Skin epidermis (tissue), 12 donors: ENCODE measurements around the gene PUS3.
A peak's percentile ranks its signal among the peaks of the same experiment; 100 is the strongest.

Source experiments
- H3K27ac ChIP-seq, 21 experiments: fragments of 200-600 bp; sonication (generic) in 11 of 21; one replicate each; pipeline ENCODE4 v1.5.0; 2020; ENCODE audit warnings: mild to moderate bottlenecking in 3 of 21, inconsistent platforms in 2 of 21, moderate library complexity in 2 of 21
- H3K4me3 ChIP-seq, 7 experiments: fragments of 200-600 bp; sonication (generic) in 2 of 7; one replicate each; pipeline ENCODE4 v1.5.0; 2020; ENCODE audit warnings: inconsistent platforms in 2 of 7, mild to moderate bottlenecking in 2 of 7, moderate library complexity in 1 of 7

Gene PUS3, protein sequence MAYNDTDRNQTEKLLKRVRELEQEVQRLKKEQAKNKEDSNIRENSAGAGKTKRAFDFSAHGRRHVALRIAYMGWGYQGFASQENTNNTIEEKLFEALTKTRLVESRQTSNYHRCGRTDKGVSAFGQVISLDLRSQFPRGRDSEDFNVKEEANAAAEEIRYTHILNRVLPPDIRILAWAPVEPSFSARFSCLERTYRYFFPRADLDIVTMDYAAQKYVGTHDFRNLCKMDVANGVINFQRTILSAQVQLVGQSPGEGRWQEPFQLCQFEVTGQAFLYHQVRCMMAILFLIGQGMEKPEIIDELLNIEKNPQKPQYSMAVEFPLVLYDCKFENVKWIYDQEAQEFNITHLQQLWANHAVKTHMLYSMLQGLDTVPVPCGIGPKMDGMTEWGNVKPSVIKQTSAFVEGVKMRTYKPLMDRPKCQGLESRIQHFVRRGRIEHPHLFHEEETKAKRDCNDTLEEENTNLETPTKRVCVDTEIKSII

DNA sequence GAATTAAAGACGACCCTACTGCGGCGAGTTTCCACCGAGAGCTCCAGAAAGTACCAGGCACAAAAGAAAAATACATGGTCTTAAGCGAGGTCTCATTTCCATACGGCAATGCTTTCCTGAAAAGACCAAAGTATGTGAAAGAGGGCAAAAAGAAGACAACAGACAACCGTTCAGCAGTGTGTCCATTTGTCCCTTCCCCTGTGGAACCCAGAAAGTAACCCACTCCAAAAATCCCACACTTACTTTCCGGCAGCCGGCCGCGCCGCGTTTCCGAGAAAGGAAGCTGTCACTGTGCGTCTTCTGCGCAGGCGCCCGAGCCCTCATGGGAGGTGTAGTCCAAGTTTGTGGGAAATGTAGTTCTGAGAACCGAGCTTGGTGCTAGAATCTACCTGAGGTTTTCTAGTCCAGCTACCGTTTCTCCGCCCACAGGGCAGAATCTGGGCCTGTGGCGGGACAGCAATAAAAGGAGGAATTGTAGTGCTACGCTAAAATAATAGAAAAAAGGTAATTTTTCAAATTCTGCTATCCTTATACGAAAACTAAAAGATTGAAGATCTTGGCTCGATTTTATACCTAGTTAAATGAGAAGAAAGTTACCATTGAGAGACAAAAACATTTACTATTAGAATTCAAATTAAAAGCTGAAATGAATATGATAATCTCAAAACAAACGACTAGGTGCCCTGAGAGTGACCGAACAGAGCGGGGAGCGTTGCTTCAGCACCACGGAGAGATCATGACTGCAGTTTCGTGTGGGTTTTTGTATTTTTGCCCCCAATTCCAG, at the start of gene PUS3:
PUS3 (minus strand) TSS at position 280 of the 784 bp plus-strand sequence. CDS start 6,922 bp downstream, outside the sequence.
- Histone ChIP-seq H3K4me3 (peak within 1 kb of the TSS; percentile 49 to 73 (median 62)), H3K27ac (peak within 1 kb of the TSS in 20 of 21 experiments; percentile 55 to 93 (median 86))

DNA sequence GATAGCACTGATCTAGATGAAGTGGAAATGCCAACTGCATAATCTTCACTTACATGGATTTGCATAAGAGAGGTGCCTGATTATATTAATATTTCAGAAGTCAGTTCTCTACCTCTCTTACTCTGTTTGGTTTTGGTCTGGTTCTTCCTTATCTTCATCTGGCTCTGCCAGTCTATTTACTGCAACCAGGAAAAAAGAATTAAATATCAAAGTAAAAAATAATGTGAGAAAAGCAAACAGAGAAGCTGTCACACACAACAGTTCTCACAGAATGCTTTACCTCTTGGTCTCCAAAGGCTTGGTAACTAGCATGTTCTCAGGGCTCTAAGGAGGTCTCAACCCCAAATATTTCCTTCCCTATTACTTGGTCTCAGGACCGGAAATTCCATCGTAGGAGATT, 49.6 kb upstream of the PUS3 start:
- H3K27ac ChIP-seq: peak overlapping the region in 11 of 21 experiments; percentile 1 to 83 (median 63)
- peak overlapping the region in 1 of 7 experiments; percentile 6 for H3K4me3 ChIP-seq

DNA sequence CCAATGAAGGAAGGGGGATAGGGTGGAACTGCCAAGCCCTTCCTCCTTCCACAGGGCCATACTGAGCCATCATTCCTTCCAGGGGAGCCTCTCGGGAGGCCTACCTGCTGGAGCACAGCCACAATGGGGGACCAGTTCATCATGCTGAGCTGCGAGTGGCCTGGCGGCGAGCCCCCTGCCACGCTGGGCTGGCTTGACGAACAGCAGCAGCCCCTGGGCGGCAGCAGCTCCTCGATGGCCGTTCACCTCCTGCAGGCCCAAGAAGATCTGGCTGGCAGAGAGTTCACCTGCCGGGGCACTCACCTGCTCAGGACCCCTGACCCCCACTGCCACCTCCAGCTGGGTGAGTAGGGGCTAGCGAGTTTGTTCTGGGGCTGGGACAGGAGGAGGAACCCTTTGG, 48.7 kb upstream of the PUS3 start:
- Histone ChIP-seq H3K4me3 (no peak overlapping the region), H3K27ac (peak overlapping the region in 12 of 21 experiments; percentile 8 to 83 (median 72))

DNA sequence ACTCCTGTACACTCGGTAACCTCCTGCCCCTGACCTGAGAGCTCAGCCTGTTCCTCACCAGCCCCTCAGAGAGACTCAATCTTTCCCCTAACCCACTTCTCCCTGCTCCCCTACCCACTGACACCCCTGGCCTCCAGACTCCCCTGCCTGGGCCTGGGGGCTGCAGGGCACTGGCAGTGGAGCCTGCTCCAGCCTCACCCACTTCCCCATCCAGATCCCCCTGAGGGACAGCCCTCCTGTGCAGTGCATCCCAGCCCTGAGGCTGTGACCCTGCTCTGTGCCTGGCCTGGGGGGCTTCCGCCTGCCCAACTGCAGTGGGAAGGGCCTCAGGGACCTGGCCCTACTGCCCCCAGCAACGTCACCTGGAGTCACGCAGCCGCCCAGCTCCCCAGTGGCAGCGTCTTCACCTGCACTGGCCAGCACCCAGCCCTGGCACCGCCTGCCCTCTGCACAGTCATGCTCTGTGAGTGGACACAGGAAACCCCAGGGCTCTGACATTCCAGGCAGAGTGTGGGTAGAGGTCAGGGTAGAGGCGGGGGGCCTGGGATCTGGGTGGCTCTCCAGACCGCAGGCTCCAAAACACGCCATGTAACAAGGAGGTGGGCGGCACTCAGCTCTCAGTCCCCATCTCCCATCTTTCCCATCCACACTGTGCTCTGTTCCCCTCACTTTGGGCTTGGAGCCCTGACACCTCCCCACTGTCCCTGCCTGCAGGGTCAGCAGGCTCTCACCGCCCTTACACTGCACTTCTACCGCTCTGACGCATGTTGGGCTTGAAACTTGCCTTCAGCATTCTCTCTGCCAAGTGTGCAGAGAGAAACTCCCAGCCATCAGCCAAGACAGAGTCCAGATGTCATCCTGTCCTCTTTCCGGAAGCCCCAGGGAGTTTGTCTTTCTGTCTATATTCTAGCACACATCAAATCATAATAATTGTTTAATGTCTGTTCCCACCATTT, 48.0 kb upstream of the PUS3 start:
- Histone ChIP-seq H3K4me3 (no peak overlapping the region), H3K27ac (peak overlapping the region in 10 of 21 experiments; percentile 2 to 83 (median 46))

DNA sequence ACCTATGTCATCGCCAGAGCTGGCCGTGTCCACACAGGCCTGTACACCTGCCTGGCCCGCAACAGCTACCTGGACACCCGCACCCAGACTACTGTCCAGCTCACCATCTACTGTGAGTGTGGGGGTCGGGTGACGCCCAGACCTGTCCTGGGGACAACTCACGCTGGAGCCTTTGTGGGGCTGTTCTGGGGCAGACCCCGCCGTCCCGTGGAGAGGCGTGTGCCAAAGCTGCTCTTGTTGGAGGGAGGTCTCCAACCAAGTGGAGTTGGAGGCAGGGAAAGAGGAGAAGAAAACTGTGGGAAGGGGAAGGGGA, 47.1 kb upstream of the PUS3 start:
- Histone ChIP-seq H3K4me3 (no peak overlapping the region), H3K27ac (peak overlapping the region in 1 of 21 experiments; percentile 6)

DNA sequence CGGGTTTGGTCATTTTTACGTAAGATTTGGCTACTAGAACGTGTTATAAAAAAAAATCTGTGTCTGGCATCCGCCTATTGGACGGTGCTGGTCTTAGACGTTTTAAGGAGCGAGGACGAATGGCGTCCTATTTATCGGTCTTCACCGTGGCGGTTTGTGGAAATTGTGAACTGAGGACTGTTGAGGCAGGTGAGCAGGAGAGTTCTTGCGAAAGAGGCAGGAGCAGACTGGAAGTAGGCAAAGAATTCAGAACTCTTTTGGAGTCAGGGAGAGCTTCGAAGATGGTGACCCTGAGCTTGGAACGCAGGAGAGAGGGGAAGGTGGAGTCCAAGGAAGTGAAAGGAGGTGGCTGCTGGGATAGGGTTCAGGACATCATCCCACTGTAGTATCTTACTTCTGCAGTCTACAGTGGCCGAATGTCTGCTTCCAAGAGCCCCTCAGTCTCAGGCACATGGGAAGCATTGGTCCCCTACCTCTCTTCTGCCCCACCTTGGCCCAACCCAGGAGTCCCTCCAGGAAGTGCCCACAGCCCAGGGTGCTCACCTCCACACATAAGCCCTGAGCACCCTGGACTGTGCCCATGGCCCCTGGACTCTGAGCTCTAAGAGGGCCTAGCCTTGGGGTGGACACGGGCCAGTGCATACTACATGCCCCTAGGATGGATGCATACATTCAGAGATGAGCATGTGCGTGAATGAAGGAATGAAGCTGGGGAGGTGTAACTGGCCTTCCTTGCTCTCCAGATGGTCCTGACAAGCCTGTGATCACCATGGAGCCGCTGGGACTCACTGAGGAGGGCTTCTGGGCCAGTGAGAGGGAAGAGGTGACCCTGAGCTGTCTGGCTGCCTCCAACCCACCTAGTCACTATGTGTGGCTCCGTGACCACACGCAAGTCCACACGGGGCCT, 46.5 kb upstream of the PUS3 start:
- H3K27ac ChIP-seq: peak overlapping the region in 1 of 21 experiments; percentile 6
- no peak overlapping the region for H3K4me3 ChIP-seq

DNA sequence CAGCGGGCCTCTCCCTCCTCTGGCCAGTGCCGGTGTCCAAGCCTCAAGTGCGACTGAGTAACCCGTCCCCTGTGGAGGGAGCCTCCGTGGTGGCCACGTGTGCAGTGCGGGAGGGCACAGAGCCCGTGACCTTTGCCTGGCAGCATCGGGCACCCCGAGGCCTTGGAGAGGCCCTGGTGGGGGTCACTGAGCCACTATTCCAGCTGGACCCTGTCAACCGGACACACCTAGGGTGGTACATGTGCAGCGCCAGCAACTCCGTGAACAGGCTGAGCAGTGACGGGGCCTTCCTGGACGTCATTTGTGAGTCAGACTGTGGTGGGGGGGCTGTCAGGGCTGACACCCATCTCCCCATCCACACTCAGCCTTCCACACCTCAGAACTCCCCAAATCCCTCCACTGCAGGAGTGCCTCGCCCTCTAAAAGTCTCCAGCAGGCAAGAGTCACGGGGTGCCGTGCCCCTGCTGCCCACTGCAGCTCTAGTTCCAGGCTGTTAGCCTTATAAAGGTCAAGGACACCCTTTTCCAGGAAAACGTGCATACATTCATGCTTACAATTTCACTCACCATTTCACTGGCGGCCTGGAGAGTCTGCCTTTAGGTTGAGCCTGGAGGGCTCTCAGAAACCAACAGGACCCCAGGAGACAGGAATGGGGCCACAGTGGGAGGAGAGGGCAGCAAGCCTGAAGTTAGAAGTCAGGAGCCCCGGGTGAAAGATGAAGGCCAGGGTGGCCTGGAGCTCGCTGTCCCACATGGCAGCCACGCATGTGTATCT, 45.5 kb upstream of the PUS3 start:
- Histone ChIP-seq H3K27ac (no peak overlapping the region), H3K4me3 (no peak overlapping the region)

DNA sequence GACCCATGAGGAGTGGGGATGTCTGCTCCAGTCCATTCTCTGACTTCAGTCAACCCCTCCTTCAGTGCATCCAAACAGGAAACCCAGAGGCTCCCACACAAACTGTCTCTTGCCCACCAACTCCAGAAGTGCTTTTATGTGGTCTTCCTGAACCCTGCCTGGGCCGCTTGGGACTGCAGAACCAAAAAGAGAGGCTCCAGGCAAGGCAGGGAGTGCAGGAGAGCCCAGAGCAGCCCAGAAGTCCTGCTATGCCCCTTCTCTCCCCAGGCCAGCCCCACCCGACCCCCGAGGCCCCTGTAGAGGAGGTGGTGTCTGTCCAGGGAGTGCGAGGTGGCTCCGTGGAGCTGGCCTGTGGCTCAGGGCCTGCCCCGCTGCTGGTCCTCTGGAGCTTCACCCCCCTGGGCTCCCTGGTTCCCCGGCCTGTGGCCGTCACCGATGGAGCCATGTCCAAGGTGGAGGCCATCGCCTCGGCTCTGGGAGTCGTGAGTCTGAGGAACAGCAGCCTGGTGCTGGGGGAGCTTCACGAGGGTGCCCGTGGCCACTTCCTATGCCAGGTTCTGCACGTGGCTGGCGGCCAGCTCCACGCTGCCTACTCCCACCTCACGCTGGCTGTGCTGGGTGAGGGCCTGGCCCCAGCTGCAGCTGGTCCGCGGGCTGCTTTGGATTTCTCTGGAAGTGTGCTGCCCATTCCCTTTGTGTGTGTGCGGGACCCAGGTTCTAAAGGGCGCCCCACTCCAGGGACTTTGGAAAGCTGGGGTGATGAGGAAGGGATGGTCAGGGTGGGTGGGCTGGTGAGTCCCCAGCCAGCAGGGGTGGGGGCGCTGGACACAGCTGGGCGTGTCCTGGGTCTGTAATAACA, 44.6 kb upstream of the PUS3 start:
- Histone ChIP-seq H3K4me3 (no peak overlapping the region), H3K27ac (no peak overlapping the region)

DNA sequence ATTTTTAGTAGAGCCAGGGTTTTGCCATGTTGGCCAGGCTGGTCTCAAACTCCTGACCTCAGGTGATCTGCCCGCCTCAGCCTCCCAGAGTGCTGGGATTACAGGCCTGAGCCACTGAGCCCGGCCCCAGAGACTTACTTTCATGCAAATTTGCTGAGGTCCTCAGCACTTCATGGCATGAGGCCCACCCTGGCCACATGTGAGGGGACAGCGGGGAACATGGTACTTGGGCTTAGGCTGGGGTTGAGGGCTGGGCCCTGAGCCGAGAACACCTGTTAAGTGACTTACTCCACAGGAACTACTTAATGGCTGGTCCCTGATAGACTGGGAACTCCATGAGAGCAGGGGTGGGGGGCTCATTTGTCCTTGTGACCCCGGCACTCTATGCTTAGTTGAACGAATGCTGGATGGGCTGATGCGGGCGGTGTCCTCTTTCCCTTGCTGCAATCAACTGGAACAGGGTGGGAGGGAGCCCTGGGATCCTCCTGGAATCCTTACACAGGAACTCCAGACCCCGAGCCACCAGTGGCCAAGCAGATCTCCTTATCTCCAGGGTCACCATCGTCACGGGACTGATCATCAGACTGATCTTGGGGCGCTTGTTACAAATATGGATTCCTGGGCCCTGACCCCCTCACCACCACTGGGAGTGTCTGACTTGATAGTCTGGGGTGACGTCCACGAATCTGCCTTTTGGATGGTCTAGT, 43.9 kb upstream of the PUS3 start:
- Histone ChIP-seq H3K27ac (no peak overlapping the region), H3K4me3 (no peak overlapping the region)

DNA sequence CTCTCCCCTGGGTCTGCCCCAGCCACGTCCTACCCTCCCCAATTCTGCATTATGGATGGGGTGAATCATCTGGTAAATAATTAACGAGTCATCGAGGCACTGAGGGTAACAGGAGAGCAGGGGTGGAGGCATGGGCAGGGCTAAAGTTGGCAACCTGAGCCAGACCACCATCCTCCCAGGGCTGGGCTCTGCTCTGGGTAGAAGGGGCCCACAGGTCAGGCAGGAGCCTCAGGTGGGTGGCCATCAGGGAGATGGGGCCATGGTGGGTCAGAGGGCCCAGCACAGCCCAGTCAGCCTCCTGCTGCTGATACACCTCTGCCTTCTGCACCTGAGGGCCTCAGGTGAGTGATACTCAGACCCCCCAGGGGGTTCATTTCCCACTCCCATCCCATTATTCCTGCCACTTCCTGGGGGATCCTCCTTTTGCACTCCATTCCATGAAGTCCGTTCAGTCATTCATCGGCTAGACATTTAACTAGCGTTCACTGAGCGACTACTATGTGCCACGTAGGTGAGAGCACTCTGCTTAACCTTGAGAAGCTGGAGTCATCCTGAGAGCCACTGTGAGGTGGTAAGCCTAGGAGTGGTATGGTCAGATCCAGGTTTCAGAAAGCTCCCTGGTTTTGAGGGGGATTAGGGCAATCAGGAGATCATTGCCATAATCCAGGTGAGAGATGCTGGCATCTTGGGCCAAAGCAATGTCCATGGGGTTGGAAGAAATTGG, 43.0 kb upstream of the PUS3 start, which contains the start of gene VSIG10L2:
VSIG10L2 (plus strand) TSS at position 248 of the 724 bp plus-strand sequence; CDS start at position 260, 12 bp downstream.
- Histone ChIP-seq H3K27ac (no peak within 1 kb of the TSS), H3K4me3 (no peak within 1 kb of the TSS)

DNA sequence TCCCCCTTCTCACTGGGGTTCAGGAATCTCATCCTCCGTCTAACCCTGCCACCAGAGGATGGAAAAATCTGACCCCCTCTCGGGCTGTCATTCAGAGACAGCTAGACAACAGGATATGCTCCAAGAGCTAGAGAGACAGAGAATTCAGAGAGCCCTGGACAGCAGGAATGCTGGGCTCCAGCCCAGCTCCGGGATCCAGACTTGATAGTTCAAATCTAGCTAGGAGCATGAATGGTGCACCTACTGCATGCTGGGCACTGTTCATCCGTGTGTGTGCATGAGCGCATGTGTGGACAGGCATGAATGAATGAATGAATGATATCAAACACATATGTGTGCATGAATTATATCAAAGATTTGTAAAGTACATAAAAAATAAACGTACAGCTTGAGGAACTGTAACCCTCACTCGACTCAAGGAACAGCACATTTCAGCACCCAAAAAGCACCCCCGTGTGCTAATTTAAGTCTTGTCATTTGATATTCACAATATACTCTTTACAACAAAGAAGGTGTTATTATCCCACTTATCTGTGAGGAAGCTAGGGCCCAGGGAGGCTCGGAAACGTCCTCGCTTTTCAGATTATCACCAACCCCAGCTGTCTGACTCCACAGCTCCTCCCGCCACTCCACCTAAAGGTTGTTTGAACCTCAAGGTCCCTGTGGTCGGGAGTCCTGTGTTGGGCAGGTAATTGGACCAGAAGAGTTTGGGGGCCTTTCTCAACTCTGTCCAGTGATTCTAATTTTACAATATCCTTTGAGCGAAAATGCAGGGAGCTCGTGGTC, 42.2 kb upstream of the PUS3 start:
- Histone ChIP-seq H3K27ac (no peak overlapping the region), H3K4me3 (no peak overlapping the region)

DNA sequence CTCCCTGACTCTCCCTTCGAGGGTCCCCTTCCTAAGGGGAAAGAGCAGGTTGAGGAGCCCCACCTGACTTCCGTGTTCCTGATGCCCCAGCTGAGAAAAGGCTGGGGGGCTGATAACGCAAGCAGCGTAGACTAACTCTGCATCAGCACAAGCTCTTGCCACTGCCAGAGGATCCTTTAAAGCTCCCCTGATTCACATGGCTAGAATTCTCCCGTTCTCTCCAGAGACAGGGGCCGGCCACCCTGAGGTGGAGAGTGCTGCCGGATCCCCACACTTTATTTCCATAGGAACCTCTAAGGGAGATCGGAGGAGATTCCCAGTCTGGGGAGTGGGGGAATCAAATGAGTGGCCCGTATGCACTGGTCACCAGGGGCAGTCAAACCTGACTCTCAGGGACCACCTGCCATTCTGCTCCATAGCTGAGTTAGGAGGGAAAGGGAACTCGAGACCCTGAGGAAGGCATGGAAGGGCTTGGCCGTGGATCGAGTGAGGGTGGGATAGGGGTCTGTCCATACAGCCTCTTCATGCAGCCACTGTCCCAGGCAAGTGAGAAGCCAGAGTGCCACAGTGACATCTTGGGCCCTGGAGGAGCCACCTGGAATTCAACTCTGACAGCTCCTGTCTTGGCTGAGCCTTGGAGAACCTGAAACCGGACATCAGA, 41.5 kb upstream of the PUS3 start:
- no peak overlapping the region for H3K4me3 ChIP-seq
- no peak overlapping the region for H3K27ac ChIP-seq

DNA sequence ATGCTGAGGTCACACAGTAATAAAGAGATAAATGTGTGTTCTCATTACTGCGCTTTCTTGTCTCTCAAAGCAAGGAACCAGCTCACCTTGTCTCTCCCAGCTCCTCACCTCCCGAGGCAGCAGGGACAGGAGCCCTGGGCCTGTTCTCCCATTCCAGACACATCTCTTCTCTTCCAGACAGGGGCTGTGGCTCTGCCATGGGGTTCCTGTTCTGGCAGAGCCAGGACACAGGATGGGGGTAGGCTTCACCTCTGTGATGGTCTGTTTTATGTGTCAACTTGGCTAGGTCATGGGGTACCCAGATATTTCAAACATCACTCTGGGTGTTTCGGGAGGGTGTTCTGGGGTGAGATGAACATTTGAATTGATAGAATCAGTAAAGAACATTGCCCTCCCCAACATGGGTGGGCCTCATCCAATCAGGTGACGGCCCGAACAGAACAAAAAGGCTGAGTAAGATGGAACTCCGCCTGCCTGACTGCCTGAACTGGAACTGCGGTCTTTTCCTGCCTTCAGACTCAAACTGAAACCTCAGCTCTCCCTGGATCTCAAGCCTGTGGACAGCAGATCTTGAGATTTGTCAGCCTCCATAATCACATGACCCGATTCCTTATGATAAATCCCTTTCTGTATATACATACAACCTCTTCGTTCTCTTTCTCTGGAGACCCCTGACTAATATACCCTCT, 40.8 kb upstream of the PUS3 start:
- H3K27ac ChIP-seq: no peak overlapping the region
- H3K4me3 ChIP-seq: no peak overlapping the region
